Testis (tissue), 2 donors: ENCODE data around the gene JTB.

ENCODE experiments used
- CTCF ChIP-seq, 3 experiments: fragments of 450-650 bp in 2 of 3; fragments of 200-600 bp in 1 of 3; sonication (generic) in 1 of 3; IDR thresholded peaks; one replicate each; pipeline ENCODE4 v1.5.1; 2016 to 2019; ENCODE audit warnings: antibody characterized with exemption in 3 of 3, mild to moderate bottlenecking in 2 of 3, moderate library complexity in 1 of 3
- POLR2A ChIP-seq: fragments of 450-650 bp; IDR thresholded peaks from one replicate; pipeline ENCODE4 v1.6.1; 2017; ENCODE audit warnings: antibody characterized with exemption, mild to moderate bottlenecking, moderate library complexity

- TF ChIP-seq CTCF (IDR thresholded peaks at IDR 0.05): no peak
- TF ChIP-seq POLR2A: no peak
These were observed 34.7 kb upstream of the JTB start for GRCh38 chr1:154012129-154012528.
